ENCODE measurements around the gene ENTPD3.

DNA sequence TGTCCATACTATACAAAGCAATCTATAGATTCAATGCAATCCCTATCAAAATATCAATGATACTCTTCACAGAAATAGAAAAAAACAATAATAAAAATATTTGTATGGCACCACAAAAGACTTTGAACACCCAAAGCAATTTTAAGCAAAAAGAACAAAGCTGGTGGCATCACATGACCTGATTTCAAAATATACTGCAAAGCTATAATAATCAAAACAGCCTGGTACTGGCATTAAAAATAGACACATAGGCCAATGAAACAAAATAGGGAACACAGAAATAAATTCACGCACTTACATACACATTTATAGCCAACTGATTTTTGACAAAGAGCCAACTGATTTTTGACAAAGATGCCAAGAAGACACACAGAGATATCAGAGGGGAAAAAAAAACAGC, 9.2 kb upstream of the ENTPD3 start:
- TF ChIP-seq, protein P1, sequence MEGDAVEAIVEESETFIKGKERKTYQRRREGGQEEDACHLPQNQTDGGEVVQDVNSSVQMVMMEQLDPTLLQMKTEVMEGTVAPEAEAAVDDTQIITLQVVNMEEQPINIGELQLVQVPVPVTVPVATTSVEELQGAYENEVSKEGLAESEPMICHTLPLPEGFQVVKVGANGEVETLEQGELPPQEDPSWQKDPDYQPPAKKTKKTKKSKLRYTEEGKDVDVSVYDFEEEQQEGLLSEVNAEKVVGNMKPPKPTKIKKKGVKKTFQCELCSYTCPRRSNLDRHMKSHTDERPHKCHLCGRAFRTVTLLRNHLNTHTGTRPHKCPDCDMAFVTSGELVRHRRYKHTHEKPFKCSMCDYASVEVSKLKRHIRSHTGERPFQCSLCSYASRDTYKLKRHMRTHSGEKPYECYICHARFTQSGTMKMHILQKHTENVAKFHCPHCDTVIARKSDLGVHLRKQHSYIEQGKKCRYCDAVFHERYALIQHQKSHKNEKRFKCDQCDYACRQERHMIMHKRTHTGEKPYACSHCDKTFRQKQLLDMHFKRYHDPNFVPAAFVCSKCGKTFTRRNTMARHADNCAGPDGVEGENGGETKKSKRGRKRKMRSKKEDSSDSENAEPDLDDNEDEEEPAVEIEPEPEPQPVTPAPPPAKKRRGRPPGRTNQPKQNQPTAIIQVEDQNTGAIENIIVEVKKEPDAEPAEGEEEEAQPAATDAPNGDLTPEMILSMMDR (IDR thresholded peaks at IDR 0.05): no peak
- no peak for TF ChIP-seq EP300 (IDR thresholded peaks at IDR 0.05)
